Measurements from ENCODE around the gene GLI1.

The GLI1 gene

DNA sequence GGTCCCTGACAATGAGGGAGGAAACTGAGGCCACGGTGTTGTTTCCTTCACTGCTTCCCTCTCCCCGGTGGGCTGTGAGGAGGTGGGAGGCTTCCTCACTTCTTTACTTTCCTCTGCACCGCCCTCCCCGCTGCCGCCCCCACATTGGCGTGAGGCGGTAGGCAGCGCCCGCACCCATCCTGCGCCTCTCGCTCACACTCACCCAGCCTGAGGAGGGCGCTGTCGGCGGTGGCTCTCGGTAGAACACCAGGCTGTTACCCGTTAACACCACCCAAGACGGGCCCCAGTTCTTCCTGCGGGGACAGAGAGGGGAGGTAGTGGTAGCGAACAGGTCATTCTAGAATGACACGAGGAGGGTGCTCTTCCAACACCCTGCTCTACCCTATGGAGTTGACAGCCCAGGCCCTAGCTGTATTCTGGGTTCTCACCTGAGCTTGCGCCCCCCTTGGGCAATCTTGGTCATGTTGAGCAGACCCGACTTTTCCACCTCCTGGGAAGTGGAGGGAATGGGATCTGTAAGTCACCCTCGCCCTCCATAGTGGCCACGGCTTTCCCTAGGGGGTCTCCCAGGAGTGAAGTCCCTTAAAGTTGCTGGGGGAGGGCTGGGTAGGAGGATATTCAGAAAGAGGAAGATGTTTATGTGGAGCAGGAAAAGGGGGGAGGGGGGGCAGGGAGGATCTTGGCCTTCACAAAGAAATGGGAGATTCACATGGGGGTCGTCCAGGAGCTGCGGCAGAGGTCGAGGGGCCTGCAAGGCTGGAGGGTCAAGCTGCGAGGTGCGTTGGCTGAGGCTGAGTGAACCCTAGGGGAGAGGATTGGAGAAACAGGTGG lies 16.8 kb downstream of the GLI1 start:
- TF ChIP-seq, protein P1, sequence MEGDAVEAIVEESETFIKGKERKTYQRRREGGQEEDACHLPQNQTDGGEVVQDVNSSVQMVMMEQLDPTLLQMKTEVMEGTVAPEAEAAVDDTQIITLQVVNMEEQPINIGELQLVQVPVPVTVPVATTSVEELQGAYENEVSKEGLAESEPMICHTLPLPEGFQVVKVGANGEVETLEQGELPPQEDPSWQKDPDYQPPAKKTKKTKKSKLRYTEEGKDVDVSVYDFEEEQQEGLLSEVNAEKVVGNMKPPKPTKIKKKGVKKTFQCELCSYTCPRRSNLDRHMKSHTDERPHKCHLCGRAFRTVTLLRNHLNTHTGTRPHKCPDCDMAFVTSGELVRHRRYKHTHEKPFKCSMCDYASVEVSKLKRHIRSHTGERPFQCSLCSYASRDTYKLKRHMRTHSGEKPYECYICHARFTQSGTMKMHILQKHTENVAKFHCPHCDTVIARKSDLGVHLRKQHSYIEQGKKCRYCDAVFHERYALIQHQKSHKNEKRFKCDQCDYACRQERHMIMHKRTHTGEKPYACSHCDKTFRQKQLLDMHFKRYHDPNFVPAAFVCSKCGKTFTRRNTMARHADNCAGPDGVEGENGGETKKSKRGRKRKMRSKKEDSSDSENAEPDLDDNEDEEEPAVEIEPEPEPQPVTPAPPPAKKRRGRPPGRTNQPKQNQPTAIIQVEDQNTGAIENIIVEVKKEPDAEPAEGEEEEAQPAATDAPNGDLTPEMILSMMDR (IDR thresholded peaks at IDR 0.05; ENCODE audit: insufficient read depth, low read depth, low read length, missing control alignments): peak; percentile 27
- no peak for DNase-seq (ENCODE audit: low read depth)
- H3K4me3 ChIP-seq (ENCODE audit: low read length): peak overlapping the region; percentile 13

GRCh38 chr12:57476993-57477709 lies 17.6 kb downstream of the GLI1 start:
- DNase-seq (ENCODE audit: low read depth): no peak
- no peak overlapping the region for H3K4me3 ChIP-seq (ENCODE audit: low read length)
- TF ChIP-seq, protein P1 (IDR thresholded peaks at IDR 0.05; ENCODE audit: insufficient read depth, low read depth, low read length, missing control alignments): no peak

GRCh38 chr12:57477710-57478681 lies 18.4 kb downstream of the GLI1 start:
- no peak overlapping the region for H3K4me3 ChIP-seq (ENCODE audit: low read length)
- TF ChIP-seq, protein P1 (IDR thresholded peaks at IDR 0.05; ENCODE audit: insufficient read depth, low read depth, low read length, missing control alignments): no peak
- DNase-seq (ENCODE audit: low read depth): peak; percentile 58

DNA sequence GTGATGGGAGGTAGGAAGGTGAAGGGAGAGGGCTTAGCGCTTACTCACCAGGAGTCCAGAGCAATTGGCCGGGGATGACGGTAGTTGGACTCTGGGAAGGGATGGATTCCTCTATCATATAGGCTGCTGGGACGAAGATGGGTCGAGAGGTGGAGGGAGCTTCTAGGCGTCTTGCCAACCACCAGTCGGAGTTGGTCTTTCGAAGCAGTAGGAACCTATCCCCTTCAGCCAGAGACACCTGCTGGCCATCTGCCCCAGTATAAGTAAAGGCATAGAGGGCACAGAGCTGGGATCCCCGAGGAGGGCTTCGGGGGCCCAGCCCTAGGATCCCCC lies 19.4 kb downstream of the GLI1 start:
- TF ChIP-seq, protein P1 (IDR thresholded peaks at IDR 0.05; ENCODE audit: insufficient read depth, low read depth, low read length, missing control alignments): no peak
- H3K4me3 ChIP-seq (ENCODE audit: low read length): no peak overlapping the region
- DNase-seq (ENCODE audit: low read depth): no peak

- TF ChIP-seq, protein P1 (IDR thresholded peaks at IDR 0.05; ENCODE audit: insufficient read depth, low read depth, low read length, missing control alignments): no peak
- DNase-seq (ENCODE audit: low read depth): no peak
- H3K4me3 ChIP-seq (ENCODE audit: low read length): no peak within 1 kb of the TSS
Measured at GRCh38 chr12:57479376-57480115, 20.0 kb downstream of the GLI1 start, which contains the start of gene ARHGAP9. Gene ARHGAP9, minus strand, starts transcription at chr12:57479866. Its CDS starts 460 bp downstream, at chr12:57479406.

- TF ChIP-seq, protein P1 (IDR thresholded peaks at IDR 0.05; ENCODE audit: insufficient read depth, low read depth, low read length, missing control alignments): no peak
- H3K4me3 ChIP-seq (ENCODE audit: low read length): no peak overlapping the region
- DNase-seq (ENCODE audit: low read depth): no peak
Measured at GRCh38 chr12:57481671-57482070, 22.1 kb downstream of the GLI1 start.
